ENCODE results near the gene VGLL1. TPM values are rescaled to one million over a fixed set of nuclear protein-coding genes. Genes with fewer than 3 reads are reported as not detected.

The VGLL1 gene
- total RNA-seq, 4 donors from 2014 or later, result not detected

DNA sequence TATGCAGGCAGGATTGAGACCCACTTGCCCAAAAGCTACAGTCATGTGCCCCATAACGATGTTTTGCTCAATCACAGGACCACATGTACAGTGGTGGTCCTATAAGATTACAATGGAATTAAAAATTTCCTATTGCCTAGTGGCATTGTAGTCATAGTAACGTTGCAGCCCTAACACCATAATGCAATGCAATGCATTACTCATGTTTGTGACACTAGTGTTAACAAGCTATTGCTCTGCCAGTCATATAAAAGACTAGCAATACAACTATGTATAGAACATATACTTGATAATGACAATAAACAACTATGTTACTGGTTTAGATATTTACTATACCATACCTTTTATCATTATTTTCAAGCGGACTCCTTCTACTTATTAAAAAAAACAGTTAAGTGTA is 50.6 kb downstream of the VGLL1 start:
- TF ChIP-seq, protein P1, sequence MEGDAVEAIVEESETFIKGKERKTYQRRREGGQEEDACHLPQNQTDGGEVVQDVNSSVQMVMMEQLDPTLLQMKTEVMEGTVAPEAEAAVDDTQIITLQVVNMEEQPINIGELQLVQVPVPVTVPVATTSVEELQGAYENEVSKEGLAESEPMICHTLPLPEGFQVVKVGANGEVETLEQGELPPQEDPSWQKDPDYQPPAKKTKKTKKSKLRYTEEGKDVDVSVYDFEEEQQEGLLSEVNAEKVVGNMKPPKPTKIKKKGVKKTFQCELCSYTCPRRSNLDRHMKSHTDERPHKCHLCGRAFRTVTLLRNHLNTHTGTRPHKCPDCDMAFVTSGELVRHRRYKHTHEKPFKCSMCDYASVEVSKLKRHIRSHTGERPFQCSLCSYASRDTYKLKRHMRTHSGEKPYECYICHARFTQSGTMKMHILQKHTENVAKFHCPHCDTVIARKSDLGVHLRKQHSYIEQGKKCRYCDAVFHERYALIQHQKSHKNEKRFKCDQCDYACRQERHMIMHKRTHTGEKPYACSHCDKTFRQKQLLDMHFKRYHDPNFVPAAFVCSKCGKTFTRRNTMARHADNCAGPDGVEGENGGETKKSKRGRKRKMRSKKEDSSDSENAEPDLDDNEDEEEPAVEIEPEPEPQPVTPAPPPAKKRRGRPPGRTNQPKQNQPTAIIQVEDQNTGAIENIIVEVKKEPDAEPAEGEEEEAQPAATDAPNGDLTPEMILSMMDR (IDR thresholded peaks at IDR 0.05; ENCODE audit: low read depth), result no peak

- TF ChIP-seq, protein P1 (IDR thresholded peaks at IDR 0.05; ENCODE audit: low read depth), result no peak
These were observed 52.5 kb downstream of the VGLL1 start for GRCh38 chrX:136584545-136584944.

GRCh38 chrX:136585262-136585661 is 53.2 kb downstream of the VGLL1 start:
- TF ChIP-seq, protein P1 (IDR thresholded peaks at IDR 0.05; ENCODE audit: low read depth), result no peak

DNA sequence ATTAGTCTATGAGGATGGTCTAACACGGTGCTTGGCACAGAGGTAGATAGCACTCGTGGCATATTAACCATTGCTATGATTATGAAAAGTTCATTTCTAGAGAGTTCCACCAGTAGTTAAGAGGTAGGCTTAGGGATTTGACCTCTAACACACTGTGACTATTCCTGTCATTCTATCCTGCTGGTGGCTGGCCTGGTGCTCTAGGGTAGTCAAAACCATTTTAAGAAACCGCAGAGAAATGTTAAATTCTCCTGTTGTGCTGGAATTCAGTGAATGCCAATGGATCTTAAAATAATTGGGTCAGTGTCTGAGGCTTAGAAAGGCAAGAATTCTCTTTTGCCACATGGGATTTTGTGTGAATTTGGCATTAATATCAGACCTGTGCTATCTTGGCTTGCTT is 53.9 kb downstream of the VGLL1 start:
- TF ChIP-seq, protein P1 (IDR thresholded peaks at IDR 0.05; ENCODE audit: low read depth), result no peak

DNA sequence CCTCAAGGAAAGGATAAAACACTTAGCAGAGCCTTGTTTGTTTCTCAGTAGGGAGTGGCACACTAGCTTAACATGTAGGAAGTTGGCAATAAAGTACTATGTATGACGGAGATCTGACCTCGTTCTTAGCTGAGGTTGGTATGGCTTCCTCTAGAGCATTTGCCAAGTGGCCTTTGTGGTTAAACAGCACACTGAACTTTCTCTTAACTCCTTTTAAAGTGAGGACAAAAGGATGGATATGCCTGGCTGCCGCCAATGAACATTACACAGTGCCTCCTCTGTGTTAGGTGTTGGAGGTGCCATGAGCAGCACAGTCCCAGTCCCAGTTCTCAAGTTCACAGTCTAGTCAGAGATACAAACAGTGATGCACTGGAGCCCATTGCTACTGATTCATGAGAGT is 54.4 kb downstream of the VGLL1 start:
- TF ChIP-seq, protein P1 (IDR thresholded peaks at IDR 0.05; ENCODE audit: low read depth), result no peak

GRCh38 chrX:136587532-136587931 is 55.5 kb downstream of the VGLL1 start:
- TF ChIP-seq, protein P1 (IDR thresholded peaks at IDR 0.05; ENCODE audit: low read depth), result no peak

- TF ChIP-seq, protein P1 (IDR thresholded peaks at IDR 0.05; ENCODE audit: low read depth), result no peak
These were observed 56.0 kb downstream of the VGLL1 start for GRCh38 chrX:136588036-136588435.
